HepG2 (cell line): ENCODE data around the gene RIIAD1.

Experiments
- CTCF ChIP-seq: sonication (generic); formaldehyde crosslinking; IDR thresholded peaks from 2 replicates; pipeline ENCODE4 v1.5.0; 2020; ENCODE audit warnings: mild to moderate bottlenecking, missing genetic modification reagents, moderate library complexity
- DNMT1 ChIP-seq: sonication (generic); formaldehyde crosslinking; IDR thresholded peaks from 2 replicates; pipeline ENCODE4 v1.5.1; 2020; ENCODE audit warnings: mild to moderate bottlenecking, missing genetic modification reagents
- KDM5B ChIP-seq: sonication (generic); formaldehyde crosslinking; IDR thresholded peaks from 2 replicates; pipeline ENCODE4 v1.4.0; 2020; ENCODE audit warnings: missing genetic modification reagents, mild to moderate bottlenecking, borderline replicate concordance
- POLR2A ChIP-seq, 2 experiments: IDR thresholded peaks; 2 replicates each; pipeline ENCODE4 v1.6.1; 2011; ENCODE audit warnings: low read depth in 2 of 2, low read length in 2 of 2, mild to moderate bottlenecking in 1 of 2, moderate library complexity in 1 of 2; ENCODE audit not compliant: insufficient read depth in 1 of 2
- REST ChIP-seq, 2 experiments: IDR thresholded peaks; 2 replicates each; pipeline ENCODE4 v1.6.1; 2011 to 2012; ENCODE audit warnings: low read length in 2 of 2, borderline replicate concordance in 1 of 2, low read depth in 1 of 2, mild to moderate bottlenecking in 1 of 2, moderate library complexity in 1 of 2
- RORA ChIP-seq: sonication (generic); formaldehyde crosslinking; IDR thresholded peaks from 2 replicates; pipeline ENCODE4 v1.5.0; 2020; ENCODE audit warnings: mild to moderate bottlenecking, missing genetic modification reagents, moderate library complexity
- SAP130 ChIP-seq: IDR thresholded peaks from 2 replicates; pipeline ENCODE4 v1.6.1; 2016; ENCODE audit warnings: low read depth
- TCF12 ChIP-seq, 2 experiments: fragments of 450-650 bp in 1 of 2; sonication (generic) in 1 of 2; formaldehyde crosslinking in 1 of 2; IDR thresholded peaks; 2 replicates each; pipeline versions ENCODE4 v1.6.1 to v1.8.0; 2017 to 2022; ENCODE audit warnings: antibody characterized with exemption in 1 of 2, mild to moderate bottlenecking in 1 of 2, missing genetic modification reagents in 1 of 2, moderate library complexity in 1 of 2
- ZBTB1 ChIP-seq: sonication (generic); formaldehyde crosslinking; IDR thresholded peaks from 2 replicates; pipeline ENCODE4 v1.4.0; 2020; ENCODE audit warnings: missing genetic modification reagents, borderline replicate concordance
- TF ChIP-seq, protein P1 (sequence below): IDR thresholded peaks from 2 replicates; pipeline ENCODE4 v1.6.1; 2016; ENCODE audit warnings: missing compliant biosample characterization, missing genetic modification reagents, borderline replicate concordance

DNA sequence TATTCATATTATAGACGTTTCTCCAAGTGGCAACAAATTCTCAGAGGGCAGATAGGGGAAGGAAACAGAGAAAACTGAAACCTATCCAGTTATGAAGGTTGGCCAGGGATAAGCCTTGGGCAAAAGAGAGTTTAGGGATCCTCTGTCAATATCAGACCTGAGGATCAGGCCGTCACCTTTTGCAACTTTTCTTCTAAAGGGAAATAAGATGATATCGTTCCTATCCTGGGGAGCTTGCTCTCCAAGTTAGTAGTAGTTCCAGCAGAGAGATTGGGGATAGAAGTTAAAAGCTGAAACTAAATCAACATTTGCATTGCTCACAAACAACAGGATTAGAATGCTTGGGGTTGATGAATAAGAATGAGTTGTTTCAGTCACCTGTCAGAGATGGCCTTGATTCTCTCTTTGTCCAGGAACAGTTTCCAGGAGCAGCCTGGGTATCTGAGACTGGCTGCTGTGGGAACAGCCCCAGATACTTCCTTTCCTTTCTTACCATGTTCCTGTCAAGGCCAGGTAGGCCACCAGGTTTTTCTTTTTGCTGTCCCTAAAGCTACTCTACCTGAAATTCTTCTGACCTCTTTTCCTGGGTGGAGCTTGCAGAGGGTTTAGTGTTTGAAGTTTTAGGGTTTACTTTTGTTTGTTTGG is 2.5 kb downstream of the RIIAD1 start:
- TF ChIP-seq REST (IDR thresholded peaks at IDR 0.05; ENCODE audit: borderline replicate concordance in 1 of 2, low read depth in 1 of 2, low read length in 2 of 2), result no peak
- TF ChIP-seq, protein P1, sequence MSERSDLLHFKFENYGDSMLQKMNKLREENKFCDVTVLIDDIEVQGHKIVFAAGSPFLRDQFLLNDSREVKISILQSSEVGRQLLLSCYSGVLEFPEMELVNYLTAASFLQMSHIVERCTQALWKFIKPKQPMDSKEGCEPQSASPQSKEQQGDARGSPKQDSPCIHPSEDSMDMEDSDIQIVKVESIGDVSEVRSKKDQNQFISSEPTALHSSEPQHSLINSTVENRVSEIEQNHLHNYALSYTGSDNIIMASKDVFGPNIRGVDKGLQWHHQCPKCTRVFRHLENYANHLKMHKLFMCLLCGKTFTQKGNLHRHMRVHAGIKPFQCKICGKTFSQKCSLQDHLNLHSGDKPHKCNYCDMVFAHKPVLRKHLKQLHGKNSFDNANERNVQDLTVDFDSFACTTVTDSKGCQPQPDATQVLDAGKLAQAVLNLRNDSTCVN, result no peak
- no peak for TF ChIP-seq KDM5B
- no peak for TF ChIP-seq POLR2A (IDR thresholded peaks at IDR 0.05; ENCODE audit: insufficient read depth in 1 of 2, low read depth in 2 of 2, low read length in 2 of 2)
- no peak for TF ChIP-seq TCF12 (IDR thresholded peaks at IDR 0.05)
- no peak for TF ChIP-seq TCF12 (CRISPR knock-in tag; IDR thresholded peaks at IDR 0.05)
- TF ChIP-seq SAP130 (CRISPR knock-in tag), result no peak
- TF ChIP-seq RORA, result no peak
- no peak for TF ChIP-seq CTCF (CRISPR knock-in tag)
- no peak for TF ChIP-seq ZBTB1 (CRISPR knock-in tag)
- TF ChIP-seq DNMT1, result no peak
